Activated B cell treated with CpG ODN at 0.5 μM for 24 hours (primary cell): ENCODE measurements around the gene TALDO1. TPM values are rescaled to one million over a fixed set of nuclear protein-coding genes. Genes with fewer than 3 reads are reported as not detected.

Source experiments
- ATAC-seq: fragments of 200-7000 bp; cut with Tn5 transposase; one replicate; pipeline ENCODE4 v1.10.0; 2021; ENCODE audit warnings: low read depth, mild to moderate bottlenecking, moderate library complexity
- CTCF ChIA-PET: fragments of 350-600 bp; sonication (Branson Sonifier 250); formaldehyde crosslinking; loops from one replicate; lab custom pipeline; 2021; ENCODE audit warnings: antibody characterized with exemption; lab: Charles Lee
- POLR2A ChIA-PET: fragments of 350-600 bp; sonication (Branson Sonifier 250); formaldehyde crosslinking; loops from one replicate; lab custom pipeline; 2021; ENCODE audit warnings: antibody characterized with exemption; lab: Charles Lee
- DNase-seq: peaks from one replicate; pipeline ENCODE4 v3.0.0; 2022
- H3K27ac Mint-ChIP-seq: one replicate; pipeline ENCODE4 v1.8.0; 2020; ENCODE audit warnings: mixed read lengths
- H3K27me3 Mint-ChIP-seq: one replicate; pipeline ENCODE4 v1.8.0; 2021; ENCODE audit warnings: mixed read lengths
- H3K36me3 Mint-ChIP-seq: one replicate; pipeline ENCODE4 v1.8.0; 2021; ENCODE audit warnings: low read depth, mixed read lengths
- H3K4me1 Mint-ChIP-seq: one replicate; pipeline ENCODE4 v1.8.0; 2021; ENCODE audit warnings: mixed read lengths
- H3K4me3 Mint-ChIP-seq: one replicate; pipeline ENCODE4 v1.8.0; 2020; ENCODE audit warnings: mild to moderate bottlenecking, mixed read lengths
- H3K9me3 Mint-ChIP-seq: one replicate; pipeline ENCODE4 v1.8.0; 2020; ENCODE audit warnings: mixed read lengths
- CTCF ChIP-seq: fragments of 200-600 bp; IDR thresholded peaks from one replicate; pipeline ENCODE4 v1.8.0; 2022; ENCODE audit warnings: antibody characterized with exemption, mild to moderate bottlenecking
- intact Hi-C: fragments of 100-400 bp; cut with micrococcal nuclease; formaldehyde crosslinking; loops from one replicate; pipeline ENCODE4 v1.15.1; 2024
- total RNA-seq: library from RNA; stranded (reverse); gene quantifications from 2 replicates; pipeline ENCODE4 v1.2.3, GENCODE V29; 2022

Gene TALDO1
- total RNA-seq, 1 donor from 2014 or later, result 194 TPM

DNA sequence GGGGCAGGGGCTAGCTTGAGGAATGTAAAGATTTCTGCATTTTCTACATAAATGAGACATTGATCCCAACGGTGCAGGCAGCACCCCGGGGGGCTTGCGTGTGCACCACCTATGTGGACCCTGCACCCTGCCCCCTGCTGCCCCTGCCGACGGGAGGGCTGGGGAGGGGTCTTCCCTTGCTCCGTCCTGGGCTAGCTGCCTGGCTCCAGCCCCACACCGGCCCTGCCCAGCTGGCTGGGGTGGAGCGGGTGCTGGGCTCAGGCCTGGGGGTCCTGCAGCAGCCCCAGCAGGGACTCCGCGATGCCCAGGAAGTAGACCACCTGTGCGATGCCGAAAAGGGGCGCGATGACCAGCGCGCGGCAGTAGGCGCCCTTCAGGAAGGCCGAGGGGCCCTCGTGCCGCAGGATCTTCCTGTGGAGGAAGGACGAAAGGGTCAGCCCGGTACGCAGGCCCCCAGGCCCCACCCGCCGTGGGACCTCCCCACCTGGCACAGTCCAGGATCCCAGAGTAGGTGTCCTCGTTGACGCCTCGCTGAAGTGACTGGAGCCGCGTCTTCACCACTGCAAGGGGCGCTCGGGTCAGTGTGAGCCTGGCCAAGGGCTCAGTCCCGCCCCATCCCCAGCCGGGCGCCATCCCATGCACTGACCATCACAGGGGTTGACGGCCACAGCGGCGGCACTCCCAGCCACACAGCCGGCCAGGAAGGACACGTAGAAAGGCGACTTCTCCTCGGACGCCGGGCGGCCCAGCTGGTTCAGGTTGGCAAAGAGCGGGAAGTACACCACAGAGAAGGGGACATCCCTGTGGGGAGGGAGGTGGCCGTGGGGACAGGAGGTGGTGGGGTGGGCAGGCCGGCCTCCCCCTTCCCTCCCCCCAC lies 44.6 kb downstream of the TALDO1 start:
- H3K4me3 Mint-ChIP-seq, result no peak overlapping the region
- H3K27ac Mint-ChIP-seq, result no peak overlapping the region
- peaks cover 2% of the 10 kb centered on the region for H3K27me3 Mint-ChIP-seq
- no peak for TF ChIP-seq CTCF
- peaks cover 23% of the 10 kb centered on the region for H3K4me1 Mint-ChIP-seq
- ATAC-seq, result no peak
- H3K9me3 Mint-ChIP-seq, result no peaks in the 10 kb centered on the region
- POLR2A ChIA-PET, result interaction anchor here (0.5 to 0.7 kb wide), 3 partner anchors 95 to 1340 kb away, joined by 3 to 6 read pairs (median 5); partner anchors contain the start of genes DEAF1 and TMEM80
- CTCF ChIA-PET, result no interaction called here
- no peak for DNase-seq
- peaks cover 21% of the 10 kb centered on the region for H3K36me3 Mint-ChIP-seq
- intact Hi-C loops, result no loop called here

DNA sequence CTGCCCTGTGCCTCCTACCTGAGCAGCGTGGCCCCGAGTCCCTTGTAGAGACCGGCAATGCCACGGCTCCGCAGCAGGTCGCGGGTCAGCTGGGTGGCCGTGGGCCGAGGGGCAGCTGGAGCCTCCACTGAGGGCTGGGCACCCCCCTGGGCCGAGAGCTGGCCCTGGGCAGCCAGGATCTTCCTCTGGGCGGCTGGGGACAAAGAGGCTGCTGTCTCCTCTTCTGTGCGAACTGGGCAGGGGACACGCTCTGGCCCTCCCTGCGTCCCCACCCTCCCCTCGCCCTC lies 45.2 kb downstream of the TALDO1 start:
- DNase-seq, result no peak
- intact Hi-C loops, result no loop called here
- Mint-ChIP-seq H3K27me3 (peaks cover 2% of the 10 kb centered on the region), H3K36me3 (peaks cover 21% of the 10 kb centered on the region), H3K4me1 (peaks cover 27% of the 10 kb centered on the region), H3K4me3 (no peak overlapping the region), H3K27ac (no peak overlapping the region), H3K9me3 (no peaks in the 10 kb centered on the region)
- no peak for ATAC-seq
- POLR2A ChIA-PET, result no interaction called here
- no peak for TF ChIP-seq CTCF
- CTCF ChIA-PET, result no interaction called here

GRCh38 chr11:792873-793272 lies 45.6 kb downstream of the TALDO1 start:
- DNase-seq (no peak), ATAC-seq (no peak)
- Mint-ChIP-seq H3K4me1 (peaks cover 27% of the 10 kb centered on the region), H3K9me3 (no peaks in the 10 kb centered on the region), H3K36me3 (peaks cover 21% of the 10 kb centered on the region), H3K27me3 (peaks cover 2% of the 10 kb centered on the region), H3K27ac (no peak overlapping the region), H3K4me3 (no peak overlapping the region)
- ChIA-PET POLR2A (no interaction called here), CTCF (no interaction called here)
- no peak for TF ChIP-seq CTCF
- intact Hi-C loops, result no loop called here

GRCh38 chr11:793556-793955 lies 46.3 kb downstream of the TALDO1 start:
- Mint-ChIP-seq H3K27ac (no peak overlapping the region), H3K36me3 (peaks cover 21% of the 10 kb centered on the region), H3K4me1 (peaks cover 27% of the 10 kb centered on the region), H3K4me3 (no peak overlapping the region), H3K9me3 (no peaks in the 10 kb centered on the region), H3K27me3 (peaks cover 2% of the 10 kb centered on the region)
- DNase-seq (no peak), ATAC-seq (no peak)
- intact Hi-C loops, result no loop called here
- POLR2A ChIA-PET, result no interaction called here
- CTCF ChIA-PET, result no interaction called here
- TF ChIP-seq CTCF, result no peak

DNA sequence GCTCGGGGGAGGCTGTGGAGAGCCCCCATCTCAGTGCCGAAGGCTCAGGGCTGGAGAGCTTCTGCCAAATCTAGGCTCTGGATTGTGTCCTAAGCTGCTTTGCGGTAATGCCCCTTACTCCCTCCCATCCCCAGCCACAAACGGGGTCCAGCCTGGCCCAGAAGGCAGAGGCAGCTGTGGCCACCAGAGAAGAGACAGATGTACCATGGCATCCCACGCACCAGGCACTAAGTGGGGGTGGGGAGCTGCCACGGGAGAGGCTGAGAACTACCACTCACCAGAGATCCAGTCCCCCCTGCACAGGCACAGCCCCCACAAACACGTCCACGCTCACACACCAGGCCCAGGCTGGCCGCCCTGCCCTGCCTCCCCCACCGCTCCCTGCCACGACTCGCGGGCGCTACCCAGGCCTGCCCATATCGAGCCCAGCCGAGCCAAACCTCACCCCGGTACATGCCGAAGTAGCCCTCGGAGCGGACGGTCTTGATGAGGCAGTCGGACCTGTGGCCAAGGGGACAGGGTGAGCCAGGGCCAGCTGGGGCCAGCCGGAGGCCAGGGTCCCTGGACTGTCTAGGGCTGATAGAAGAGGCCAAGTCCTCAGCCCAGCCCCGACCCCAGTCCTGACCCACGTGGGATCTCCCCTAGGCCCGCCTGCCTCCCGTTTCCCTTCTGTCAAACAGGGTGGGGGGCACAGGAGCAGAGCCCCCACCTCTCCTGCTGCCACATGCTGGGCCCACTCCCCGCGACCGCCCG lies 46.9 kb downstream of the TALDO1 start:
- ATAC-seq (no peak), DNase-seq (no peak)
- H3K4me1 Mint-ChIP-seq, result peaks cover 27% of the 10 kb centered on the region
- peak overlapping the region; percentile 41 for H3K4me3 Mint-ChIP-seq
- H3K27ac Mint-ChIP-seq, result no peak overlapping the region
- ChIA-PET POLR2A (no interaction called here), CTCF (no interaction called here)
- H3K36me3 Mint-ChIP-seq, result peaks cover 21% of the 10 kb centered on the region
- H3K9me3 Mint-ChIP-seq, result no peaks in the 10 kb centered on the region
- TF ChIP-seq CTCF, result no peak
- no peaks in the 10 kb centered on the region for H3K27me3 Mint-ChIP-seq
- intact Hi-C loops, result no loop called here
